Aorta (tissue), 5 donors: ENCODE measurements around the gene NR3C2. TPM values are rescaled to one million over a fixed set of nuclear protein-coding genes. Genes with fewer than 3 reads are reported as not detected.

Experiments
- ATAC-seq: fragments of 200-7000 bp; cut with Tn5 transposase; one replicate; pipeline ENCODE4 v1.9.1; 2022; ENCODE audit warnings: moderate library complexity; ENCODE audit not compliant: low FRiP score
- DNase-seq, 2 donors: peaks; one replicate each; pipeline ENCODE4 v3.0.0-alpha.2; 2020
- H3K27ac ChIP-seq, 2 donors: one replicate each; pipeline ENCODE4 v1.5.1; 2013; ENCODE audit warnings: low read length in 2 of 2, mild to moderate bottlenecking in 2 of 2, moderate library complexity in 2 of 2, control low read depth in 1 of 2, inconsistent platforms in 1 of 2, low read depth in 1 of 2
- H3K27me3 ChIP-seq, 2 donors: one replicate each; pipeline ENCODE4 v1.6.1; 2013; ENCODE audit warnings: control low read depth in 1 of 2, low read length in 1 of 2, mild to moderate bottlenecking in 1 of 2, moderate library complexity in 1 of 2; ENCODE audit not compliant: insufficient read depth in 2 of 2, control insufficient read depth in 1 of 2
- H3K36me3 ChIP-seq, 2 donors: one replicate each; pipeline ENCODE4 v1.6.1; 2013; ENCODE audit warnings: control low read depth in 1 of 2, low read length in 1 of 2, mild to moderate bottlenecking in 1 of 2; ENCODE audit not compliant: insufficient read depth in 2 of 2, control insufficient read depth in 1 of 2
- H3K4me1 ChIP-seq, 2 donors: one replicate each; pipeline ENCODE4 v1.6.1; 2013; ENCODE audit warnings: low read length in 2 of 2, control low read depth in 1 of 2, mild to moderate bottlenecking in 1 of 2, moderate library complexity in 1 of 2; ENCODE audit not compliant: insufficient read depth in 2 of 2, control insufficient read depth in 1 of 2
- H3K4me3 ChIP-seq, 2 donors: one replicate each; pipeline ENCODE4 v1.5.1; 2013; ENCODE audit warnings: low read length in 2 of 2, control low read depth in 1 of 2, mild to moderate bottlenecking in 1 of 2
- H3K9me3 ChIP-seq: one replicate; pipeline ENCODE4 v1.6.1; 2013; ENCODE audit warnings: mild to moderate bottlenecking, low read length; ENCODE audit not compliant: control insufficient read depth
- WGBS, 2 donors: extraction: QIAGEN DNeasy Blood & Tissue Kit; methylation state at CpG; one replicate each; pipeline ENCODE4 v1.1.7; 2013; 5-methylcytosine and 5-hydroxymethylcytosine counted together
- intact Hi-C, 2 donors: fragments of 100-400 bp; cut with DNase I; formaldehyde crosslinking; loops; one replicate each; pipeline versions ENCODE4 v1.14.2 to v1.15.0; 2022
- polyA plus RNA-seq, 2 donors: library from polyadenylated mRNA; stranded (reverse); fragments of 200-250 nt; gene quantifications; one replicate each; pipeline ENCODE4 v1.2.3, GENCODE V29; 2013
- total RNA-seq, 2 donors: library from RNA; stranded (reverse); fragmentation: NEBNext Ultra II Directional; extraction: Animal tissue kit (Norgen Biotek cat#: 25700); gene quantifications; one replicate each; pipeline ENCODE4 v1.2.1, GENCODE V29; 2021
- donor health status: healthy with polysubstance abuse.
- donor health status: Bipolar disorder and iron deficiency.
- donor health status: DM: no; HTN: no; CAD: no.
- donor health status: DM: no; HTN: no; CAD: no.
- donor health status: DM: yes; HTN: yes; CAD: no.

The NR3C2 gene
- total and polyA plus RNA-seq, 4 donors = 3.4 to 22.9 (median 6.9) TPM

- no peak overlapping the region for H3K27ac ChIP-seq
- intact Hi-C loops = no loop called here
- no peaks in the 10 kb centered on the region for H3K9me3 ChIP-seq
- no peak overlapping the region for H3K4me3 ChIP-seq
- 76 to 78% methylated on average over 3 of the region's 3 CpGs for WGBS, 2 donors
- H3K36me3 ChIP-seq = no peaks in the 10 kb centered on the region
- no peaks in the 10 kb centered on the region for H3K4me1 ChIP-seq
- DNase-seq = no peak
- no peak for ATAC-seq
- no peaks in the 10 kb centered on the region for H3K27me3 ChIP-seq
Measured at GRCh38 chr4:148396986-148397673, 45.1 kb downstream of the NR3C2 start.

GRCh38 chr4:148395771-148396170 is 46.4 kb downstream of the NR3C2 start:
- H3K36me3 ChIP-seq = no peaks in the 10 kb centered on the region
- H3K4me3 ChIP-seq = no peak overlapping the region
- H3K27me3 ChIP-seq = no peaks in the 10 kb centered on the region
- no peak for DNase-seq
- 86 to 90% methylated on average over 1 of the region's 1 CpG for WGBS, 2 donors
- H3K9me3 ChIP-seq = no peaks in the 10 kb centered on the region
- no peak overlapping the region for H3K27ac ChIP-seq
- intact Hi-C loops = no loop called here
- ATAC-seq = no peak
- no peaks in the 10 kb centered on the region for H3K4me1 ChIP-seq

- Histone ChIP-seq H3K4me3 (no peak overlapping the region), H3K27ac (no peak overlapping the region), H3K27me3 (no peaks in the 10 kb centered on the region), H3K36me3 (no peaks in the 10 kb centered on the region), H3K9me3 (no peaks in the 10 kb centered on the region), H3K4me1 (no peaks in the 10 kb centered on the region)
- intact Hi-C loops = no loop called here
- ATAC-seq (no peak), DNase-seq (no peak)
- 16 to 24% methylated on average over 1 of the region's 1 CpG for WGBS, 2 donors
Measured at GRCh38 chr4:148391056-148391455, 51.2 kb downstream of the NR3C2 start.

GRCh38 chr4:148390311-148390710 is 51.9 kb downstream of the NR3C2 start:
- intact Hi-C loops = no loop called here
- H3K4me1 ChIP-seq = no peaks in the 10 kb centered on the region
- H3K9me3 ChIP-seq = no peaks in the 10 kb centered on the region
- H3K36me3 ChIP-seq = no peaks in the 10 kb centered on the region
- H3K27ac ChIP-seq = no peak overlapping the region
- WGBS, 2 donors = 94% methylated on average over 3 of the region's 3 CpGs
- no peaks in the 10 kb centered on the region for H3K27me3 ChIP-seq
- ATAC-seq (no peak), DNase-seq (no peak)
- H3K4me3 ChIP-seq = no peak overlapping the region

GRCh38 chr4:148380291-148380690 is 61.9 kb downstream of the NR3C2 start:
- intact Hi-C loops = no loop called here
- H3K4me3 ChIP-seq = no peak overlapping the region
- H3K36me3 ChIP-seq = no peaks in the 10 kb centered on the region
- H3K27me3 ChIP-seq = no peaks in the 10 kb centered on the region
- DNase-seq (no peak), ATAC-seq (no peak)
- no peaks in the 10 kb centered on the region for H3K9me3 ChIP-seq
- 79 to 81% methylated on average over 4 of the region's 4 CpGs for WGBS, 2 donors
- no peaks in the 10 kb centered on the region for H3K4me1 ChIP-seq
- no peak overlapping the region for H3K27ac ChIP-seq

- H3K27me3 ChIP-seq = no peaks in the 10 kb centered on the region
- H3K27ac ChIP-seq = no peak overlapping the region
- H3K9me3 ChIP-seq = no peaks in the 10 kb centered on the region
- no peaks in the 10 kb centered on the region for H3K36me3 ChIP-seq
- DNase-seq (peak in 1 of 2 donors; percentile 47), ATAC-seq (no peak)
- 4 to 10% methylated on average over 3 of the region's 3 CpGs for WGBS, 2 donors
- H3K4me3 ChIP-seq = peak overlapping the region; percentile 54 to 61
- no peaks in the 10 kb centered on the region for H3K4me1 ChIP-seq
- intact Hi-C loops = no loop called here
Measured at GRCh38 chr4:148376151-148376550, 66.1 kb downstream of the NR3C2 start.

GRCh38 chr4:148375584-148375983 is 66.6 kb downstream of the NR3C2 start:
- DNase-seq = no peak
- Histone ChIP-seq H3K4me3 (no peak overlapping the region), H3K4me1 (no peaks in the 10 kb centered on the region), H3K9me3 (no peaks in the 10 kb centered on the region), H3K27ac (no peak overlapping the region), H3K36me3 (no peaks in the 10 kb centered on the region), H3K27me3 (no peaks in the 10 kb centered on the region)
- intact Hi-C loops = no loop called here
- WGBS, 2 donors = 88 to 91% methylated on average over 3 of the region's 3 CpGs
- ATAC-seq = no peak

- 44 to 94% methylated on average over 1 of the region's 1 CpG for WGBS, 2 donors
- Histone ChIP-seq H3K36me3 (no peaks in the 10 kb centered on the region), H3K27me3 (no peaks in the 10 kb centered on the region), H3K27ac (no peak overlapping the region), H3K4me1 (peaks cover 0 to 2% of the 10 kb centered on the region in 2 donors), H3K9me3 (no peaks in the 10 kb centered on the region), H3K4me3 (no peak overlapping the region)
- intact Hi-C loops = no loop called here
- DNase-seq = no peak
- no peak for ATAC-seq
Measured at GRCh38 chr4:148373093-148373492, 69.1 kb downstream of the NR3C2 start.

- H3K4me1 ChIP-seq = peaks cover 0 to 2% of the 10 kb centered on the region in 2 donors
- intact Hi-C loops = no loop called here
- ATAC-seq = no peak
- no peak for DNase-seq
- H3K4me3 ChIP-seq = no peak overlapping the region
- H3K27me3 ChIP-seq = no peaks in the 10 kb centered on the region
- no peaks in the 10 kb centered on the region for H3K9me3 ChIP-seq
- WGBS, 2 donors = 91 to 93% methylated on average over 3 of the region's 3 CpGs
- H3K27ac ChIP-seq = no peak overlapping the region
- H3K36me3 ChIP-seq = no peaks in the 10 kb centered on the region
Measured at GRCh38 chr4:148369919-148370318, 72.3 kb downstream of the NR3C2 start.
